IPS-20b (cell line): ENCODE measurements around the gene ZNF281.
"Not testable (repeated sequence)": the region's sequence is repeated elsewhere in the genome, so short reads cannot be mapped to it uniquely, and the experiment has no call there.

Experiments
- H3K27ac ChIP-seq: one replicate; pipeline ENCODE4 v1.5.1; 2013; ENCODE audit warnings: low read length
- H3K27me3 ChIP-seq: 2 replicates; pipeline ENCODE4 v1.6.1; 2013; ENCODE audit warnings: mild to moderate bottlenecking, low read length, inconsistent platforms; ENCODE audit not compliant: insufficient read depth
- H3K36me3 ChIP-seq: 2 replicates; pipeline ENCODE4 v1.6.1; 2013; ENCODE audit warnings: low read depth, mild to moderate bottlenecking, inconsistent platforms, low read length, moderate library complexity; ENCODE audit not compliant: insufficient read depth
- H3K4me1 ChIP-seq: 2 replicates; pipeline ENCODE4 v1.6.1; 2013; ENCODE audit warnings: mild to moderate bottlenecking, control low read depth, inconsistent platforms, low read length, moderate library complexity; ENCODE audit not compliant: insufficient read depth
- H3K4me3 ChIP-seq: 2 replicates; pipeline ENCODE4 v1.5.1; 2013; ENCODE audit warnings: mild to moderate bottlenecking, low read length, inconsistent platforms
- H3K9ac ChIP-seq: 2 replicates; pipeline ENCODE4 v1.6.1; 2013; ENCODE audit warnings: low read depth, mild to moderate bottlenecking, inconsistent platforms, low read length, moderate library complexity
- H3K9me3 ChIP-seq: 2 replicates; pipeline ENCODE4 v1.6.1; 2013; ENCODE audit warnings: mild to moderate bottlenecking, low read depth, low read length, inconsistent platforms; ENCODE audit not compliant: insufficient read depth

ZNF281 gene

DNA sequence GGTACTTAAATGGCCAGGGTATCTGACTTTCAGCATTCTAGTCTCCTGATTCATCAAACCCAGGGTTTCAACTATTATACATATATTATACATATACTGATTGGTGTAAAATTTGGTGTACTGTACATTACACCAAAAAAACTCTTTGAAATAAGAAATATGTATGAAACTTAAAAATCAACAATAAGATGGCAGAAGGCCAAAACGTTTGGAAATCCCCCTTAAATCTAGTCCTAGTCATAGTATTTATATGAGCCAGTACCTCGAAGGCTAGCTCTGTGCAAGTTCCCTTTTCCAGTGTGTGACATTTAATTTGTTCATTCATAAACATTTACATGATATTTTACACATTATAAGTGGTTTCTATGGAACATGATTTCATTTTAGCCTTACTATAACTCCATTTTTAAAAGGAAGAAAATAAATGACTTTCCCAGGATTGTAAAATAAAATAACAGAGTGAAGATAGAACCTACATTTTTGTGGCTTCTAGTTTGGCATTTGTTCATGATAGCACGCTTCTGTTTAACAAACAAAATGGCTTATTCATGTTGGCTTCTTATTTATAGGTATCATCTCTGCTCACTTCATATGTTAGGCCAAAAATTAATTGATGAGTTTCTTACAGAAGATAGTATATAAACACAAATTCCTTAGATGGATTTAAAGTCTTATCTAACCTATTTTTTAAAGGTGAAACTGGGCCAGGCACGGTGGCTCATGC is 18.8 kb upstream of the ZNF281 start:
- H3K4me1 ChIP-seq, result no peaks in the 10 kb centered on the region
- no peak overlapping the region for H3K27ac ChIP-seq
- no peaks in the 10 kb centered on the region for H3K9me3 ChIP-seq
- no peaks in the 10 kb centered on the region for H3K27me3 ChIP-seq
- H3K36me3 ChIP-seq, result peaks cover 5% of the 10 kb centered on the region; the same call in 1 of the 2 replicates
- no peak overlapping the region for H3K4me3 ChIP-seq
- H3K9ac ChIP-seq, result no peak overlapping the region

DNA sequence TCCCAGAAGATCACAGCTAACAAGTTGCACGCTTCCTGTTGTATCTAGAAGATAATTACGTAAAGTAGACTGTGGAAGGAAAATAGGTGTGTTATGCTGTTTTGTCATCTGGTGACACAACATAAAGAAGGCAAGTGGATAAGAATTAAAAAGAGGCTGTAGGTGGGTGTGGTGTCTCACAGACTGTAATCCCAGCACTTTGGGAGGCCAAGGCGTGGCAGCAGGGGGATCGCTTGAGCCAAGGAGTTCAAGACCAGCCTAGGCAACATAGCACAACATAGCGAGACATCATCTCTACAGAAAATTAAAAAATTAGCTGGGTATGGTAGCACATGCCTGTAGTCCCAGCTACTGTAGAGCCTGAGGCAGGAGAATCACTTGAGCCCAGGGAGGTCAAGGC is 17.9 kb upstream of the ZNF281 start:
- Histone ChIP-seq H3K36me3 (peaks cover 5% of the 10 kb centered on the region; the same call in 1 of the 2 replicates), H3K27ac (no peak overlapping the region)

DNA sequence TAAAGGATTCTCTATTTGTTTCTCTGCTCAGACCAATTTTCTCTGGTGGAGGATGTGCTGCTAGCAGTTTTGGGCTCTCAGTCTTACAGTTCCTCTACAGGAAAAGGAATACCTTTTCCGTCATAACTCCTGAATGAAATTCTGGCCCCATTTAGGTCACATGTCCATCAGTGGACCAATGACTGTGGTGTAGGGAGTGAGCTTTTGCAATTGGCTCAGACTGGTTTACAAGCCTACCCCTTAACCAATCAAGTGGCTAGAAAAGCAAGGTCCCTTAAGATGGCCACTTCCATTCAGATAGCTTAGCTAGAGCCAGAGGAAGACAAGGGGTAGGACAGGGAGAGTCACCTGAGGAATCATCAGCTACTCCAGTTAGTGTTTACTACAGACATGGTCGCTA is 16.4 kb upstream of the ZNF281 start:
- no peak overlapping the region for H3K4me3 ChIP-seq
- no peaks in the 10 kb centered on the region for H3K36me3 ChIP-seq
- H3K27me3 ChIP-seq, result no peaks in the 10 kb centered on the region
- H3K9ac ChIP-seq, result no peak overlapping the region
- H3K9me3 ChIP-seq, result no peaks in the 10 kb centered on the region
- no peaks in the 10 kb centered on the region for H3K4me1 ChIP-seq
- H3K27ac ChIP-seq, result no peak overlapping the region

More for the DNA sequence above, 17.9 kb upstream of the ZNF281 start:
- Histone ChIP-seq H3K4me1 (no peaks in the 10 kb centered on the region), H3K27me3 (no peaks in the 10 kb centered on the region), H3K9ac (no peak overlapping the region), H3K9me3 (no peaks in the 10 kb centered on the region), H3K4me3 (no peak overlapping the region)

DNA sequence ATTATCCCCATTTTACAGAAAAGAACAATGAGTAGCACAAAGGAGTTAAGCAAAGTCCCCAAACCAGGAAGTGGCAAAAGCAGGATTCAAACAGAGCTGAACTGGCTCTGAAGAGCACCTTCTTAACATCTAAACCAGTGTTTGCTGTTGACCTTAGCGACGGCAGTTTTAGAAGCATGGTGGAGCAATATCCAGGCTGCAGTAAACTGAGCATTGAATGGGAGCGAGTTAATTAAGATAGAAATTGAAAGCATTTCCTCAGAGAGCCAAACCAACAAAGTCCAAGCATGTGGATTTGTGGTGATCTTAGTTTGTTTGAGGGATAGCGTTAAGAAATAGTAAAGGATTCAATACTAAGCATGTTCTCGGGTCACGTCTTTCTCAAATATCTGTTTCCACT is 13.4 kb upstream of the ZNF281 start:
- Histone ChIP-seq H3K36me3 (peaks cover 3% of the 10 kb centered on the region; the same call in 1 of the 2 replicates), H3K9me3 (no peaks in the 10 kb centered on the region), H3K9ac (no peak overlapping the region), H3K27me3 (no peaks in the 10 kb centered on the region), H3K27ac (no peak overlapping the region), H3K4me3 (no peak overlapping the region), H3K4me1 (no peaks in the 10 kb centered on the region)

DNA sequence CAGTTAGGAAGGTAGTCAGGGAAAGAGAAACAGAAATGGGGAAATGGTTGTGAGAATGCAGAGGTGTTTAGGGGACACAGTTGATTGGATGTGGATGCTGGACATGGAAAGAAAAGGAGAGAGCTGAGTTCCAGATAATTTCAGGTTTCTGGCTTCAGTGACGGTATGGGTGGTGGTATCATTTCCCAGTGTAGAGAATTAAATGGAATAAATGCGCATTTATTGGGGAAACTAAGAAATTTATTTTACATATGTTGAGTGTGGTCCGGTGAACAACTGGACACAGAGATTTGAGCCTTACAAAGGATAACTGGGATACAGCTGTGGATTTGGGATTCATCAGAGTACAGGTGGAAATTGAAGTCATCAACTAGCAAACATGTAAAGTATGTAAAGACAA is 12.4 kb upstream of the ZNF281 start:
- no peaks in the 10 kb centered on the region for H3K9me3 ChIP-seq
- no peak overlapping the region for H3K9ac ChIP-seq
- no peaks in the 10 kb centered on the region for H3K4me1 ChIP-seq
- H3K36me3 ChIP-seq, result peaks cover 10% of the 10 kb centered on the region; the same call in 1 of the 2 replicates
- H3K4me3 ChIP-seq, result no peak overlapping the region
- no peak overlapping the region for H3K27ac ChIP-seq
- no peaks in the 10 kb centered on the region for H3K27me3 ChIP-seq

DNA sequence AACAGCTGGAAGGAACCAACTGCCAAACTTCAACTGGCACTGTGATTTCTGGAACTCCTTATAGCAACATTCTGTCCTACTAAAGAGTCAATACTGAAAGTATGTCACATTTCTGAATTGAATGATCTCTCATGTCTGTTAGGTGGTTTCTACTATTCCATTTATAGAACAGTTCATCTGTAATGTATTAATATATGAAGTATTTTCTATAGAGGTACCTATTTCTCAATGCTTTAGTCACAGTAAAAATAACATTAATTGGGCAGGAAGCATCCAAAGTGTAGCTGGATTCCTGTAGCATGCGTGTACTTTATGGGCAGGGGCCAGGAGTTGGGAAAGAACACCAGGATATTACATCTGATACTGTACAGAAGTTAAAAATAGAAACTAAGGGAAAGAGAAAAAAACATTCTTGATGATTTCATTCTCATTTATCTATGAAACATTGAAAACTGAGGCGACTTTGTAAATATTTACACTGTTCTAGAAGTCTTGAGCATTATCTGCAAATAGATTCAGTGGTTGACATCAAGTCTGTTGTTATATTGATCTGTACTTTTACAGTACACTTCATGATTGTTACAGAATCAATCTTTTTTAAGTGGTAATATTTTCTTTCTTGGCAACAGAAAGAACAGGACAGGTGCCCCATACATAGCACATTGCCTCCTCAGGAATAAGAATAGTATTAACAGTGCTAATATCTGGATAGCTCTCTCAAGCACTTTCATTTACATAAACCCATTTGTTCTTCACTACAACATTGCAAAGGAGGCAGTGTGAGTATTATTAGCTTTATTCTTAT is 6.2 kb upstream of the ZNF281 start:
- H3K27me3 ChIP-seq, result no peaks in the 10 kb centered on the region
- peaks cover 22% of the 10 kb centered on the region for H3K36me3 ChIP-seq
- H3K4me3 ChIP-seq, result no peak overlapping the region
- H3K27ac ChIP-seq, result no peak overlapping the region
- no peak overlapping the region for H3K9ac ChIP-seq
- H3K9me3 ChIP-seq, result no peaks in the 10 kb centered on the region
- peaks cover 14% of the 10 kb centered on the region; the same call in 1 of the 2 replicates for H3K4me1 ChIP-seq

DNA sequence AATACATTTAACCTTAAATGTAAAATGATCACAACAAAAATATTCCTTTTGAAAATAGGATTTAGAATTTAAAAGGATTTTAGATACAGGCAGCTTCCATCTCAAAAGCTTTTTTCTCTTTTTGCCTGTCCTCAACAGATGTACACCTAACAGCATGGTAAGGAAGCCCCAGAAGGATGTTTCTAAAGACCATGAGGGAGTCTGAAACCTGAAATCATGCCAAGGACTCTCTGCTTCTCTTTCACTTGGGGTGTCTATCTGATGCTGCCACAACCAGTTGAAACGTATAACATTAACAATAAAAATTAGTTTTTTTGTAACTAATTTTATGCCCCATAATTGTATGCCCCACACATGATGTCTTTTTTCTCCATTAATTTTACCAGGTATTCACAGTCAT is 5.4 kb upstream of the ZNF281 start:
- Histone ChIP-seq H3K4me1 (peaks cover 18% of the 10 kb centered on the region; the same call in 1 of the 2 replicates), H3K27ac (no peak overlapping the region), H3K4me3 (no peak overlapping the region), H3K9ac (no peak overlapping the region), H3K36me3 (peaks cover 22% of the 10 kb centered on the region), H3K27me3 (no peaks in the 10 kb centered on the region), H3K9me3 (no peaks in the 10 kb centered on the region)

DNA sequence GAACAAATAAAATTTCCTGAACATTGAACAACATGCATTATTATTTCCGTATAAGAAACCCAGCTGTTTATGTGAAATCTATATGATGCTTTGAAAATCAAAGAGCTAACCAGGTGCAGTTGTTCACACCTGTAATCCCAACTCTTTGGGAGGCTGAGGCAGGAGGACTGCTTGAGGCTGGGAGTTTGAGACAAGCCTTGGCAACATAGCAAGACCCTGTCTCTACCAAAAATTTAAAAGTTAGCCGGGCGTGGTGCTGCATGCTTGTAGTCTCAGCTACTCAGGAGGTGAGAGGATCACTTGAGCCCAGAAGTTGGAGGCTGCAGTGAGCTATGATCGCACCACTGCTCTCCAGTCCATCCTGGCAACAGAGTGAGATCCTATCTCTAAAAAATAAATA is 4.8 kb upstream of the ZNF281 start:
- Histone ChIP-seq H3K9ac (no peak overlapping the region), H3K27ac (no peak overlapping the region), H3K9me3 (no peaks in the 10 kb centered on the region), H3K4me3 (no peak overlapping the region), H3K4me1 (peaks cover 18% of the 10 kb centered on the region; the same call in 1 of the 2 replicates), H3K27me3 (no peaks in the 10 kb centered on the region), H3K36me3 (peaks cover 22% of the 10 kb centered on the region)

DNA sequence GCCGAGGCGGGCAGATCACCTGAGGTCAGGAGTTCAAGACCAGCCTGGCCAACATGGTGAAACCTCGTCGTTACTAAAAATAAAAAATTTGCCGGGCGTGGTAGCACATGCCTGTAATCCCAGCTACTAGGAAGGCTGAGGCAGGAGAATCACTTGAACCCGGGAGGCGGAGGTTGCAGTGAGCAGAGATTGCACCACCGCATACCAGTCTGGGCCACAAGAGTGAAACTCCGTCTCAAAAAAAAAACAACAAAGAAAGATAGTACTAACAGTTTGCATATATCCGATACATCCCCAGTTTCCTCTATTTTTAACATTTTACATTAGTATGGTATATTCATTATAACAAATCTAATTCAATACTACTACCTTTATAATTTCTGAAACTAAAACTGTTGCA is 3.9 kb upstream of the ZNF281 start:
- H3K36me3 ChIP-seq, result peaks cover 26% of the 10 kb centered on the region
- H3K27me3 ChIP-seq, H3K9ac ChIP-seq, H3K27ac ChIP-seq, H3K9me3 ChIP-seq: not testable (repeated sequence)
- peaks cover 21% of the 10 kb centered on the region; the same call in 1 of the 2 replicates for H3K4me1 ChIP-seq
- peak overlapping the region; percentile 80; the same call in 1 of the 2 replicates for H3K4me3 ChIP-seq

DNA sequence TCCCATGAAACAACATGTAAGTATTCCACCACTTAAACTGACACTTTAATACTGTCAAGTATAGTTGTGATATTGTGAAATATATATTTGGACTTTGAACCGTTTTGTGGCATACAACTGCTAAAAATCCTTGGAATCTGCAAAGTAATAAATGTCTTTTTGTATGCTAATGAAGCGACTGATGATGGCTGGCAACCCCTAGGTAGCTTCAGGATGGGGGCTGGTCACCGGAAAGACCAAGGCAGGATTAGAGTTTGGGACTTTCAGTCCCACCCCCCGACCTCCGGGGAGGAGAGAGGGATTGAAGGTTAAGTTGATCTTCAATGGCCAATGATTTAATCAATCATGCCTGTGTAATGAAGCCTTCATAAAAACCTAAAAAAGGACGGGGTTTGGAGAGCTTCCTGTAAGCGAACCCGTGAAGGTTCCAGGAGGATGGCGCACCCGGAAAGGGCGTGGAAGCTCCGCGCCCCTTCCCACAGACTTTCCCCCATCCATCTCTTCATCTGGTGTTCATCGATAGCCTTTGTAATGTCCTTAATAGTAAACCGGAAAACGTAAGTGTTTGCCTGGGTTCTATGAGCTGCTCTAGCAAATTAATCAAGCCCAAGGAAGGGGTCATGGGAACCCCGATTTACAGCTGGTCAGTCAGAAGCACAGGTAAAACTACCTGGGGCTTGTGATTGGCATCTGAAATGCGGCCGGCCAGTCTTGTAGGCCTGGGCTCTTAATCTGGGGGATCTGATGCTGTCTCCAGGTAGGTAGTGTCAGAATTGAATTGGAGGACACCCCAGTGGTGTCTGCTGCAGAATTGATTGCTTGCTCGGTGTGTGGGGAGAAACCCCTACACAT is 1.8 kb upstream of the ZNF281 start:
- H3K9ac ChIP-seq, result peak overlapping the region; percentile 80
- H3K27ac ChIP-seq, result peak overlapping the region; percentile 81
- H3K36me3 ChIP-seq, result peaks cover 37% of the 10 kb centered on the region
- H3K9me3 ChIP-seq, result no peaks in the 10 kb centered on the region
- H3K27me3 ChIP-seq, result no peaks in the 10 kb centered on the region
- peaks cover 38% of the 10 kb centered on the region for H3K4me1 ChIP-seq
- peak overlapping the region; percentile 80 for H3K4me3 ChIP-seq

DNA sequence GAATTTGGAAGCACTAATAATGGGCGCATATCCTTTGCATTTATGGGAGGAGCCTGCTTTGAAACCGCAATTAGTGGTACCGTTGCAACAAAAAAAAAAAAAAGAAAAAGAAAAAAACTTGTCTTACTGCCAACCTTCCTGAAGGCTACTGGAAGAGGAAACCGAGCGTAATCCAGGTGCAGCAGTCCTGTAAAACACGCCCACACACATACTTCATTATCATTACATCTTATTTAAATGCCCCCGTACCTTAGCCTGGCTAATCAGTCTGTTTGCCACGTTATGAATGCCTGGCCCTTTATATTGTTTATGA is 686 bp upstream of the ZNF281 start:
- H3K9ac ChIP-seq, result peak overlapping the region; percentile 80; the same call in 1 of the 2 replicates
- H3K9me3 ChIP-seq, result no peaks in the 10 kb centered on the region
- H3K4me3 ChIP-seq, result peak overlapping the region; percentile 80
- H3K36me3 ChIP-seq, result peaks cover 39% of the 10 kb centered on the region
- H3K27ac ChIP-seq, result peak overlapping the region; percentile 81
- peaks cover 36% of the 10 kb centered on the region for H3K4me1 ChIP-seq
- no peaks in the 10 kb centered on the region for H3K27me3 ChIP-seq
